Suppressor macrophage treated with lipopolysaccharide for 4 hours (primary cell): Measurements from ENCODE around the gene TBCK.

Experiments
- DNase-seq: peaks from one replicate; pipeline ENCODE4 v3.0.0-alpha.2; 2020

Gene TBCK

DNA sequence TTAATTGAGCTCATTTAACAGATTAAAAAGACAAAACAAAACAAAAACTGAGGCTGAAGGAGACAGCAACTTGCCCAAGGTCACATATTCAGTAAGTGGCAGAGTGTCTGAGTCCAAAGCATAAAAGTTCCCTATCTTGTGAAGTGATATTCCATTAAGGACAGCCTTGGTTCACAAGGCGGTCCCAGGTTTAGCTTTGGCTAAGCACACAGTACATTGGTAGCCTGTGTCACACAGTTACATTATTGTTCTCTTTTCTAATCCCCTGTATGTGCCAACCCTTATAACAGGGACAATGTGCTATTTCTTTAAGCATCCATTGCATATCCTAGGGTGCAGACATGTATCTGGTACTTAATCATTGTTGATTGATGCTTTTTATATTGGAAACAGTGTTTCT lies 280.8 kb downstream of the TBCK start:
- DNase-seq = no peak

DNA sequence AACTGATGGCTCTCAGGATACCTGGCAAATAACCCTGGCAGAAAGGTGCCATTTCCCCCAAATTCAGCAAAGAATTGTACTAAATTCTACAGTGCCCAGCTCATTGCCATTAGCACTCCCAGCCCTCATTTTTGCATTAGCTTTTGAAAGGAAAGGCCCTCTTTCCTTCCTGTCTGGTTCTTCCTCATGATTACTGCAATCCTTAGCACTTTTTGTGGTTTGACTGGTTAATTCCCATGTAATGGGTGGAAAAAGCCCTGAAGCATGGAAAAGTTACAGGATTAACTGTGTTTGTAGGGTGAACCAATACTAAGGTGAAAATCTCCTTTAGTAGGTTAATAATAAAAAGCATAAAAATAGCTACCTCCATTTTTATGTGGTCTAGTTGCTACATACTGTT lies 281.3 kb downstream of the TBCK start:
- no peak for DNase-seq

DNA sequence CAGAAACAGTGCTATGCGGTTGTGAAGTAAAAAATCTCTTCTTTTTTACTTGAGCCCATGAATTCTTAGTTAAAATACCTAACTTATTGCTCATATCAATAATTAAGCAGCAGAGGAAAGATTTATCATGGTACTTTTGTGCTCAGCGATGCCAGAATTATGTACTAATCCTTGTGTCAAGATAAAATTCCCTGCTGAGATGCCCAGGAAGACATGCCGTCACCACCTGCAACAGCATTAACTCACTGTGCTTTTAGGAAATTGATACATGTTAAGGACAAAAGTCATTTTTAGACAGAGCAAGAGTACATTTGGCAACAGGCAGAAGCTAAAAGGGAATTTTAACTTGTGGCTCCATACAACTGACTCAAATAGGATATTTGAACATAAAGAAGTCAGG lies 281.8 kb downstream of the TBCK start:
- no peak for DNase-seq

DNA sequence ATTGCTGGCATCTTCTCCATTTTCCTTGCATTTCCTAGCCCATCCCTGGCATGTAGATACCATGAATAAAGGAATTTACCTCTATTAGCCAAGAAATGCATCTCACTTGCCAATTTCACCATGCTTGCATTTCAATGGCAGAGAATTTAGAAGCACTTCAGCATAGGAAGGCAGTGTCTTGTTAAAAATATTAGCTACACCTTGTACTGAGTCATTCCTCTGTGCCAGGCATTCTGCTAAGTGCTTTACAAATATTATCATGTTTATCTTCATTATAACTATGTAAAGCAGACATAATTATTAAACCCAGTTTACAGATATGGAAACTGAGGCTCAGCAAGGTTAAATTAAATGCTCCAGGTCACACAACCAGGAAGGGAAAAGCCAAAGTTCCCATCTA lies 282.5 kb downstream of the TBCK start:
- no peak for DNase-seq

DNA sequence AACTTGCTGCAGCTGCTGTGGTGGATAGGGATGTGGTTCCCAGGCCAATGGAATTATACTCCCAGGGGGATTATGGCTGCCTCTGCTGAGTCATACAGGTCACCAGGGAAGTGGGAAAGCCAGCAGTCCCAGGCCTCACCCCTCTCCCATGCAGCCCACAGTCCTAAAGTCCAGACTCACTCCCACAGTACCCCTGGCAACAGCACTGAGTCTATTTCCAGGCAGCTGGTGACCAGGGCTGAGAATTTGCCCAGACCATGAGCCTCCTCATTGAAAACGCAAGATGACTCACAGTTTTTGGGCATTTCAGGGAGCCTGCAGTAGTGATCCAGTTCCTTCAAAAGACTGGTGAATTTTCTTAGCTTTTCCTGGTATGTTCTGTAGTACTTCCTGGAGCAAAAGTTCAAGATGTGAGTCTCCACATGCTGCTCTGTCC lies 283.1 kb downstream of the TBCK start:
- DNase-seq = no peak

DNA sequence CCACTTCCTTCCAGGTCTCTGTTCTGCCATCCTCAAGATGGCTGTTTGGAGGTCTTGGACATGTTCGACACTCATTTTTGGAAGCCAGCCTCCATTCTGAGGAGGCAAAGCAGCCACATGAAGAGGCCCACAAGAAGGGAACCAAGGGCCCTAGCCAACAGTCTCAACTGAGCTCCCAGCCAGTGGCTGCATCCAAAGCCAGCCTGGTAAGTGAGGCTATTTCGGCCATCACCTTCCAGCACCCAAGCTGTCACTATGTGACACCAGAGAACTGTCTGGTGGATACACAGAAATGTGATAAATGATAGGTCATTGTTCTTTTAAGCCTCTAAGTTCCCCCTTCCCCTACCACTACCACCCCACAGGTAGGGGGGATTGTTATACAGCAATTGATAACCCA lies 293.6 kb downstream of the TBCK start:
- no peak for DNase-seq

DNA sequence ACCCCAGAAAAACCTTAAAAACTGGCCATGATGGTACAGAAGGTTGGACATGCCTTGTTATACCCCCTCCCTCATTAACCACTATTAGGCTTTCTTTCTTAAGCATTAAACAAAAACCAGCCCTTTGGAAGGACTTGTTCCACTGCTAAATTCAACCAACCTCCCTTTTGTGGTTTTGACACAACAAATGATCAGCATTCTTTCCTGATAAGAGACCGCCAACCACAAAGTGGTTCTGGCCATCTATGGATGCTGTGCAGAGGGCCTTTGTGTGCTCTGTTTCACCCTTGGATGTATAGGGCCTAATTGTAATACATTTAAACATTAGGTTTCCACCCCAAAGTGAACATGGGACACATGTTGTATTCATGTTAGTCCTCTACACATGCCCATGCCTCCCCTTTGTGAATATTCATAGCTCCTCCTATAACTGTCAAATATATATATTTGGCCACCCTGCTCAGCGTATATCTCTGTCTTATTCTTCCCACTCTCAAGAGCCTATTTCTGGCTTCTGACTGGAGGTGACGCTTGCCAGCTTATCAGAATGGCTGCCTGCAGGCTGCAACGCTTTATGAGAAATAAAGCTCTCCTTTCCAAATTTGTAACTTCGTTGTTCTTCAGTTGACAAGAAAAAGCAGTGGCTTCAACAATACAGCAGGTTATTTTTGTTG lies 294.1 kb downstream of the TBCK start:
- DNase-seq = no peak

DNA sequence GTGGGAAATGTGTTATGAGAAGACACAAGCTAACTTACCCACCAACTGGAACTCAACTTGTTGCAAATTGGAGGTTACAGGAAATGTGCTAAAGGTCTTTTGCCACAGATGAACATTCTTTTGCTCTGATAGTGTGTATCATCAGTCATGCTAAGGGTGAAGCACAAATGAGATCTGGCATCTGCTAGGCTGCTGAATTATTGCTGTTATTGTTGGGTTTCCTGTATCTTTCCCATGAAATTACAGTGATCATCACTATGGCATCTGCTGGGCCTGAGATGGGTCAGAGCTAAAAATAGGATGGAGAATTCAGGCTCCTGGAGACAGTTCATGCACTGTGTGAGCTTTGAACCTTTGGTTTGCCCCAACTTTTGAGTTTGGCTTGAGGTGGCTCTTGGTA lies 296.2 kb downstream of the TBCK start:
- DNase-seq = no peak

DNA sequence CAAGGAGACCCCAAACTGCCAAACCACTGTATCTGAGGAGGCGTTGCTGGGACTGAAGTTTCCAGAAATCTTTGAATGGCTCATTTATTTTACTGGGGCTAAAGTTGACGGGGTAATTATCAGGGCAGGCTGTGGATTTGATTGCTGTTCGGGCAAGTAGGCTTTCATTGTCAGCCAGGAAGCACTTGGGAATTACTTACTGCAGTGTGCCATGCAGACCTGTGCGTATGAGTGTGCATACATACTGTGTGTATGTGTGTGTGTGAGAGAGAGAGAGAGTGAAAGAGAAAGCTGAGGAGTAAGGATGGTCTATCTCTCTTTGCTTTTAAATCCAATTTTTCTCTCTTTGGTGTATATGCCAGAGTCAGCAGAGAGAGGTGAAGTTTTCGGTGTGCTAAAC lies 298.0 kb downstream of the TBCK start:
- no peak for DNase-seq

DNA sequence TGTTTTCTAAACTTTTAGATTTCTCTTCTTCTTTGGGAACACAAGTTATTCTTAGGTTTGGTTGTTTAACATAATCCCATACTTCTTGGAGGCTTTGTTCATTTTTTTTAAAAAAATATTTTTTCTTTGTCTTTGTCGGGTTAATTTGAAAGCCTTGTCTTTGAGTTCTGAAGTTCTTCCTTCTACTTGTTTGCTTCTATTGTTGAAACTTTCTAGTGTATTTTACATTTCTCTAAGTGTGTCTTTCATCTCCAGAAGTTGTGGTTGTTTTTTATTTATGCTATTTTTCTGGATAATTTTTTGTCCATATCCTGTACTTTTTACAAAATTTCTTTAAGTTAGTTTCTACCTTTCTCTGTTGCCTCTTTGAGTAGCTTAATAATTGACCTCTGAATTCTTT lies 304.6 kb downstream of the TBCK start:
- DNase-seq = no peak

DNA sequence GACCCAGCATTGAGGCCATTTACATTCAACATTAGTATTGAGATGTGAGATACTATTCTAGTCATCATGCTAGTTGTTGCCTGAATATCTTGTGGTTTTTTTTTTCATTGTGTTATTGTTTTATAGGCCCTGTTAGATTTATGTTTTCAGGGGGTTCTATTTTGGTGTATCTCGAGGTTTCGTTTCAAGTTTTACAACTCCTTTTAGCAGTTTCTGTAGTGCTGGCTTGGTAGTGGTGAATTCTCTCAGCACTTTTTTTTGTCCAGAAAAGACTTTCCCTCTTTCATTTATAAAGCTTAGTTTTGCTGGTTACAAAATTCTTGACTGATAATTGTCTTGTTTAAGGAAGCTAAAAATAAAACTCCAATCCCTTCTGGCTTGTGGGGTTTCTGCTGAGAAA lies 305.2 kb downstream of the TBCK start:
- no peak for DNase-seq

DNA sequence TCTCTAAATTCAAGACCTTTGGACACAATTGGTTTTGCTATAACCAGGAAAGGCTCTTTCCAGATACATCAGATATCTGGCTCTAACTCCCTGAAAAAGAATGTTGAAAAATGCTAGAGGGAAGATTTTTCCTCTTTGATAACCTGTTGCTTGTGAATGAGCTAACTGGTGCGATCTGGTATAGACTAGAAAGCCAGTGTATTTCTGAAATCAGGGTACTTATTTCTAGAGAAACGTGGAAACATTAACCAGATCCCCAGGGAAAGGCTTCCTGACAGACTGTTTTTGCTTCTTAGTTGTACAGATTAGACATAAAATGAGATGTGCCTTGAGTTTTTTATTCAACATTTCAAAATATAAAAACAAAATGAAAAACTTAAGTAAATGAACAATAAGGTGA lies 313.0 kb downstream of the TBCK start:
- no peak for DNase-seq

DNA sequence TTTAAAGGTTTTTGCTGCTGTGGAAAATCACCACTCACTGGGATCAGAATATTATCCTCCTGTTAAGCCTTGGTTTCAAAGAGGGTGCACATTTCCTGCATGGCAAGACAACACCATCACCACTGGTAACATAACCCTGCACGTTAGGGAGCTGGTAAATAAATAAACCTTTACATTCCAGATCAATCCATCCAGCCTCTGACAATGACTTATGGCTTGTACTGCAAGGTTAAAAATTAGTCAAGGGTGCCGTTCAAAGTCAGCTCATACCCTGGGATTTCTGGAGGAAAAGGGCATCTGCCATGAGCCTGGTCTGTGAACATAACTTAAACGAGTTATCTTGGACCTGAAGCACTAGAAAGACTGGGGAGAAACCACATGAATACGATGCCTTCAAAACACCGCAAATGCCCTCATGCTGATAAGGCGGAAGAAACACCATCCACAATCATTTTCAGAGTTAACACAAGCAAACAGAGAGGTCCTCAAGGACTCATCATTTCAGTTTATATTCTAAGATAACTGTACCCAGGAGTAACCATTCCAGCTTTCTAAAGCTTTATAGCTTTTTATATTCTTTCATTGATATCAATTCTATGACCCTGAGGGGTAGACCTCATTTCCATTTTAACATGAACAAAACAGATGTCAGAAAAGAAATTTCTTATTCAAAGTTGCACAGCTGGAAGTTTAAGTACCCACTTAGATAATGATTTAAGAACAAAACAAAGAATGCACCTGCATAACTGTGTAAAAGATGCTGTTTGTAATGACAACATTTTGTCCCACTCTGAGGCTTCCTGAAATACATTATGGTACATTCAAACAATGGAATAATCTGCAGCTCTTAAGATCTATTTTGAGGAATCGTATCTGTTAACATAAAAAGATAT lies 317.6 kb downstream of the TBCK start:
- no peak for DNase-seq

DNA sequence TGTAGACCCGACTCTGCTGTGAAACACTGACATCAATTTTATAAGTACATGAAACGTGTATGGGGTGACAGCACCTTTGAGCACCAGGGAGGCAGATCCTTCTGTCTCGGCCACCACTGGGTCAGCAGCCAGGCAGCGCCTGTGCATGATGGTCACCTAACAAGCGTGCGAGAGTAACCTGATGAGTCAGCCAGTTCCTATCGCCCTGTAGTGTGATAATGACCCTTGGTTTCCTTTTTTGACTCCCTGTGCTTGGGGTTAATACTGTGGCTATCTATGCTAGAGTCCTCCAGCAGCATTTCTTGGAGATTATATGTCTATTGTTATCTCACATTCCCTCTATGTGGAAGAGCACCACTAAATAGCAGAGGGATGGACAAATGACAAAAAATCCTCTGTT lies 319.2 kb downstream of the TBCK start:
- no peak for DNase-seq

DNA sequence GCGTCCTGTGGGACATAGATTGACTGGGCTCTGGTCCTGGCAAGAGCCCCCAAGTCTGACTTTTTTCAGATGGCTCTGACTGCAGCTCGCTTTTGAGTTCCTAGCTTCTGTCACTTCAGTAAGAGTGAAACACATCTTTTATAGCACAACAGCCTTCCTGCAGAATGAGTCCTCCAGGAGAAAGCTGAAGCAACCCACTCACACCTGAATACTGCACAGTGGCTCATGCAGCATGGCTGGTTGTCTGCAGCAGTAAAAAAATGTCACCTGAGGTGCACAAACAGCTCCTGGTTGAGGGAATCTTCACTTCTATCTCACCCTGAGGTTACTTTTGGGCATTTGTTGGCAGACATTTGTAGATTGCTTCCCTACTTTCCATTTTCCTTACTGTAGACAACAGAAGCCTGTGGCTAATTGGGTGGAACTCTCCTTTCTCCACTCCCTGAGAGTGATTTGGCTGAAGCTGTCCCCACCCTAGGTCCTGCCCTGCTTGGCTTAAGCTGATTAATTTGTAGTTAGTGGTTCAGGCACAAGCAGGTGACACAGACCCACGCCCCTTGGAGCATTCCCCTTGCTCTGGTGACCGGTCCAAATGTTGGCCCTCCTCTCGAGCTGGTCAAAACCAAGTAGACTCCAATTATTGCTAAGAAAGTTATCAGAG lies 321.0 kb downstream of the TBCK start:
- DNase-seq = no peak

DNA sequence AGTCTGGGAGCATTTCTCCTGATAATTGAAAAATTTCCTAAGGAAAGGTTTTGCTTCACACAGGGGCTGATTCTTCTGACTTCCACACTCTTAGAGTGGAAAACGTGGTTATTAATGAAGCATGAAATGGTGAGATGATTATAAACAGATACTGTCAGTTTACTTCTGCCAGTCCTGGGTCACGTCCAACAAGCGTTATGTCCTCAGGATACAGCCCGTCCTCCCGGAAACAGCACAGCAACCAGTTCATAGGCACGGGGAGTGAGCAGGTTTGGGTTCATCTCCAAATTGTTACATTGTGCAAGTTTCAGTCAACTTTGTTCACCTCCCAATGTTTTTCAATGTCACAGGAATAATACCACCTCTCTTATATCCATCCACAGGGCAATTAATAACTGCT lies 321.9 kb downstream of the TBCK start:
- DNase-seq = no peak

DNA sequence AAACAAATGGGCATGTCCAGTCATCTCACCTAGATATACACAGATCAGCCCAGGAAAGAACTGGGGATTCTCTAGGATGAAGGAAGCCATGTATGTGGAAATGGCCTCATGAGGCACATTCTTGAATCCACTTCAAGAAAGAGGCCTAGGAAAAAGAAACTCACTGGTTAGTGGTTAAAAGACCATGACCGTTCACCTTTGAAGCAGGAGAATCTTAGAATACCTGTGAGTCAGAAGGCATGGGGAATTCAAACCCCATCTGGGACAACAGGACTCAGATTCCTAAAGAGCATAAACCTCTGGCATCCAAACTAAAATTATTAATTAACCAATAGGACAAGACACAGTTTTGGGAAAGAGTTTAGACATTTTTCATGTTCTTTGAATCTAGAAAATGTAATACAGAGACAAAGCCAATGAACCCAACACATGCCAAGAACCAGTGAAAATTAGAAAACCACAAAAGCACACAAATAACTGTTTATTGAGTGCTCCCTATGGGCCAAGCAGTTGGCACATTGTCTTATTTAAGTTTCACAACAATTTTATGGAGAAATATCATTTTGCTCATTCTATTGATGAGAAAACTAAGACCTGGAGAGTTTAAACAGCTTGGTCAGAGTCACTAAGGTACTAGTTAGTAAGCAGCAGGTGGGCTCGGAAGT lies 323.2 kb downstream of the TBCK start:
- no peak for DNase-seq

DNA sequence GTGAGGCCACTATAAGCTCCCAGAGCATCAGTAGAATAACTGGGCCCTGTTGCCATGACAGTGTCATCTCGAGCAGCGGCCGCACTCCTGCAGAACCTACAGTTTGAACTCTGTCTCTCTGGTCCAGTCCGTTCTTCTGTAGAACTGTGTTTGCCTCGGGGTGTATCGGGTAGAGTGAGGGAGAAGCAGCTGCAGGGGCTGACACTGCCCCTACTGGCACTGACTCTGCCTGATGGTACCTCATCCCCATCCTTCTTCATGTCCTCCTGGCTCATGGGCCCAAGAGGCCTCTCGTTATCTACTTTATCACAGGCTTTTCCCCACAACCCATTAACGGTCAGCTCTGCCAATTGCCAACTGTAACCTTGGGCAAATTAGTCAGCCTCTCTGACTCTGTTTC lies 324.3 kb downstream of the TBCK start:
- DNase-seq = no peak
